Posterior cingulate gyrus (tissue), 11 donors: Measurements from ENCODE around the gene CA9.

ENCODE experiments used
- DNase-seq, 10 donors: peaks; one replicate each; pipeline versions ENCODE4 v3.0.0 to v3.0.0-alpha.2; 2020 to 2021; ENCODE audit warnings: mixed read lengths in 3 of 10
- intact Hi-C: fragments of 100-400 bp; cut with DNase I; formaldehyde crosslinking; loops from one replicate; pipeline ENCODE4 v1.15.1; 2023

The CA9 gene

GRCh38 chr9:35666549-35666948, 7.2 kb upstream of the CA9 start:
- peak in 1 of 10 donors; percentile 15 for DNase-seq
- intact Hi-C loops = no loop called here

- intact Hi-C loops = no loop called here
- peak in 1 of 10 donors; percentile 18 for DNase-seq
These were observed 5.8 kb upstream of the CA9 start for GRCh38 chr9:35667939-35668338.

GRCh38 chr9:35669331-35670145, 4.2 kb upstream of the CA9 start:
- intact Hi-C loops = no loop called here
- DNase-seq = peak in 2 of 10 donors; percentile 6 to 29

GRCh38 chr9:35674025-35674361, 265 bp downstream of the CA9 start:
- DNase-seq = peak in 1 of 10 donors; percentile 45
- intact Hi-C loops = no loop called here

- DNase-seq = peak in 3 of 10 donors; percentile 10 to 31 (median 14)
- intact Hi-C loops = no loop called here
These were observed 1.5 kb downstream of the CA9 start for GRCh38 chr9:35675204-35675603.

- intact Hi-C loops = no loop called here
- peak in 7 of 10 donors; percentile 30 to 91 (median 42) for DNase-seq
These were observed 2.1 kb downstream of the CA9 start for GRCh38 chr9:35675732-35676392.

- intact Hi-C loops = no loop called here
- DNase-seq = peak in 2 of 10 donors; percentile 3 to 57
These were observed 5.4 kb downstream of the CA9 start for GRCh38 chr9:35679091-35679490.

GRCh38 chr9:35679766-35680330, 6.1 kb downstream of the CA9 start:
- intact Hi-C loops = no loop called here
- DNase-seq = peak in 3 of 10 donors; percentile 30 to 61 (median 35)

- DNase-seq = peak in 2 of 10 donors; percentile 38 to 48
- intact Hi-C loops = no loop called here
These were observed 6.8 kb downstream of the CA9 start for GRCh38 chr9:35680331-35681105.

- intact Hi-C loops = no loop called here
- DNase-seq = peak in 2 of 10 donors; percentile 24 to 47
These were observed 7.7 kb downstream of the CA9 start for GRCh38 chr9:35681341-35682002.

- intact Hi-C loops = no loop called here
- peak in 2 of 10 donors; percentile 39 to 49 for DNase-seq
These were observed 8.3 kb downstream of the CA9 start for GRCh38 chr9:35682051-35682450.

GRCh38 chr9:35682520-35683315, 9.0 kb downstream of the CA9 start:
- intact Hi-C loops = no loop called here
- peak in 2 of 10 donors; percentile 35 to 76 for DNase-seq

GRCh38 chr9:35683323-35683722, 9.6 kb downstream of the CA9 start:
- intact Hi-C loops = no loop called here
- peak in 1 of 10 donors; percentile 7 for DNase-seq

GRCh38 chr9:35684921-35685320, 11.2 kb downstream of the CA9 start:
- intact Hi-C loops = no loop called here
- peak in 2 of 10 donors; percentile 12 to 67 for DNase-seq

GRCh38 chr9:35685506-35685905, 11.8 kb downstream of the CA9 start:
- peak in 2 of 10 donors; percentile 60 to 61 for DNase-seq
- intact Hi-C loops = no loop called here

- intact Hi-C loops = no loop called here
- DNase-seq = peak in 2 of 10 donors; percentile 39 to 62
These were observed 12.8 kb downstream of the CA9 start for GRCh38 chr9:35686222-35687203.

GRCh38 chr9:35687306-35687705, 13.6 kb downstream of the CA9 start:
- intact Hi-C loops = no loop called here
- peak in 1 of 10 donors; percentile 33 for DNase-seq

GRCh38 chr9:35687972-35688557, 14.3 kb downstream of the CA9 start:
- intact Hi-C loops = no loop called here
- peak in 1 of 10 donors; percentile 67 for DNase-seq
